KOPT-K1 (cell line): ENCODE measurements around the gene ZNF746.

ENCODE experiments used
- H3K27ac ChIP-seq: fragments of 200-600 bp; sonication (generic); 2 replicates; pipeline ENCODE4 v1.5.1; 2016; ENCODE audit warnings: antibody characterized with exemption, mild to moderate bottlenecking, low read depth, low read length; ENCODE audit not compliant: poor library complexity, severe bottlenecking
- H3K36me3 ChIP-seq: fragments of 200-600 bp; sonication (generic); 2 replicates; pipeline ENCODE4 v1.5.1; 2017; ENCODE audit warnings: antibody characterized with exemption, mild to moderate bottlenecking, low read length, moderate library complexity; ENCODE audit not compliant: insufficient read depth
- H3K9me3 ChIP-seq: fragments of 200-600 bp; sonication (generic); 2 replicates; pipeline ENCODE4 v1.5.1; 2017; ENCODE audit warnings: antibody characterized with exemption, low read length, mild to moderate bottlenecking; ENCODE audit not compliant: insufficient read depth, poor library complexity, severe bottlenecking

Gene ZNF746

DNA sequence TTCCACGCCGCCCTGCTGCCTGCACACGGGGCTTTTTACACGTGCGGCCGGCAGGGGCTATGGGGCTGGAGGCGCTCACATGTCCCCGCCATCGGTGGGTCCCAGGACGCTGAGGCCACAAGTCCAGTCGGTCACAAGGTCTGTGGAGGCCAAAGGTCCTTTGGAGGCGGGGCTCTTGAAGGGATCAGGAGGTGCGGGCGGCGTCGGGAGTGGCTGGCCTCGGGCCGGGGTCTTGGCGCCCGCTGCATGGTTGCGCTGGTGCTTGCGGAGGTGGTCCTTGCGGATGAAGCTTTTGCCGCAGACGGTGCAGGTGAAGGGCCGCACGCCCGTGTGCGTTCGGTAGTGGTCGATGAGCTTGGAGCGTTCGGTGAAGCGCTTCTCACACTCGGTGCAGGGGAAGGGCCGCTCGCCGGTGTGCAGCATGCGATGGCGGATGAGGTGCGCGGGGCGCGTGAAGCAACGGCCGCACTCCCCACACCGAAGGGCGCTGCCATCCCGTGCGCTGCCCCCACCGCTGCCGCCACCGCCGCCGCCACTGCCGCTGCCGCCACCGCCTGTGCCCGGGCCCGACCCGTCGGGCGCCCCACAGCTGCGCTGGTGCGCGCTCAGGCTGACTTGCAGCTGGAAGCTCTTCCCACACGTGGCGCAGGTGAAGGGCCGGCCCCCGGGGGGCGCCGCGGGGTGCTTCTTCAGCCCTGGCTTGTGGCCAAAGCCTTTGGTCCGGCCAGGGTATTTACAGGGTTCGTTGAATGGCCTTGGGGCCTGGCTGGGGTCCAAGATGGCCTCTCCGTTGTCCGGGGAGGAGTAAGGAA lies 23.1 kb downstream of the ZNF746 start:
- H3K9me3 ChIP-seq, result peaks cover 13% of the 10 kb centered on the region
- H3K36me3 ChIP-seq, result peaks cover 85% of the 10 kb centered on the region
- H3K27ac ChIP-seq, result no peak overlapping the region

DNA sequence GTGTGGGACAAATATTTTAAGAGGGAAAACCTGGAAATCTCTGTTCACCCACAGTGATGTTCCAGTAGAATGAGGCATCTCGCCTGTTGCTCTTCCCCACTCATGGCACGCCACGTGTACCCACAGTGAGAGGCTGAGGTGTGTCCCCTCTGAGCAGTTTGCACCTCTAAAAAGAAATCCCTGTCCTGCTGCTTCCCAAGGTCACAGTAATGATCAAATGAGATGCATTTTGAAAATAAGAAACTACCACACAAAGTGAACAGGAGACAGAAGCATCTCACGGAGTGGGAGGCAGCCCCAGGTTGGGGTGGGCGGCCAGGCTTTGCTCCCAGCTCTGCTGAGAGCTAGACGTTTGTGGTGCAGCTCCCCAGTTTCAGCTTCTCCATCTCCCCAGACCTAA lies 24.4 kb downstream of the ZNF746 start:
- Histone ChIP-seq H3K9me3 (peaks cover under 1% of the 10 kb centered on the region), H3K36me3 (peaks cover 73% of the 10 kb centered on the region), H3K27ac (no peak overlapping the region)

GRCh38 chr7:149471289-149471953 lies 26.2 kb downstream of the ZNF746 start:
- no peak overlapping the region for H3K27ac ChIP-seq
- H3K9me3 ChIP-seq, result peaks cover 11% of the 10 kb centered on the region
- H3K36me3 ChIP-seq, result peaks cover 54% of the 10 kb centered on the region

DNA sequence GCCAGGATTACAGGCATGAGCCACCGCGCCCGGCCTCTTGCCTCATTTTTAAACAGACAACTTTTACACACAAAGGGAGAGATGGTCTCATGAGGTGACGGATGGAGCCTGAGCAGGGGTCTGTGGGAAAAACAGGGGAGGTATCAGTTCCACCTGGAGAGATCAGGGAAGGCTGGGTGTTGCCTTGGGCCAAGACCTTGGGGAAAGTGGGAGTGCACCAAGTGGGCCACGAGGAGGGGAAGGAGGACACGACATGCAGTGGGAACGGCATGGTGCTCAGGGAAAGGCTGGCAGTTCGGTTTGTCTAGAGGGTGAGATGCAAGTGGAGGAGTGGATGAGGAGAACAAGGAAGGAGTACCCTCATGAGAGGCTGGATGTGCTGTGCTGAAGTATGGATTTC lies 27.8 kb downstream of the ZNF746 start:
- Histone ChIP-seq H3K36me3 (peaks cover 38% of the 10 kb centered on the region), H3K9me3 (peaks cover 18% of the 10 kb centered on the region), H3K27ac (no peak overlapping the region)

GRCh38 chr7:149468208-149468607 lies 29.4 kb downstream of the ZNF746 start:
- H3K27ac ChIP-seq, result no peak overlapping the region
- H3K36me3 ChIP-seq, result peaks cover 22% of the 10 kb centered on the region
- H3K9me3 ChIP-seq, result peaks cover 18% of the 10 kb centered on the region

DNA sequence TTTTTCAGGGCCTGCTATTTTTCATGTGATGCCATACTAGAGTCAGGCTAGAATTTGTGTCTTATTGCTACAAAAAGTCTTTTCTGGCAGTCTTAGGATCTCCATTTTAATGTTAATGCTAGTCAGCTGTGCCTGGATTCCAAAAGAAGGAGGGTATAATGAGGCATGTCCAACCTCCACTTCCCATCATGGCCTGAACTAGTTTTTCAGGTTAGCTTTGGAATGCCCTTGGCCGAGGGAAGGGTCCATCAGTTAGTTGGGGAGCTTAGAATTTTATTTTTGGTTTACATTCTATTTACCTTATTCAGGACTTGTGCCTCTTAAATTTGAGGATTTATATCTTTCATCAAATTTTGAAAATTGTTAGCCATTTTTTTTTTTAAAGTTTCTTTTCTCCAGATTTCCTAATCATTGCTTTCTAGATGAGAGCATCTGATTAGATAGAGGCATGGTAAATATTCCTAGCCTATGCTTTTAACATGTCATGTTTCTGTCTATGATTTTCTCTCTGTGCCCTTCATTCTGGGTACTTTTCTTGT lies 30.2 kb downstream of the ZNF746 start:
- Histone ChIP-seq H3K9me3 (peaks cover 18% of the 10 kb centered on the region), H3K27ac (no peak overlapping the region), H3K36me3 (peaks cover 14% of the 10 kb centered on the region; the same call in 1 of the 2 replicates)

DNA sequence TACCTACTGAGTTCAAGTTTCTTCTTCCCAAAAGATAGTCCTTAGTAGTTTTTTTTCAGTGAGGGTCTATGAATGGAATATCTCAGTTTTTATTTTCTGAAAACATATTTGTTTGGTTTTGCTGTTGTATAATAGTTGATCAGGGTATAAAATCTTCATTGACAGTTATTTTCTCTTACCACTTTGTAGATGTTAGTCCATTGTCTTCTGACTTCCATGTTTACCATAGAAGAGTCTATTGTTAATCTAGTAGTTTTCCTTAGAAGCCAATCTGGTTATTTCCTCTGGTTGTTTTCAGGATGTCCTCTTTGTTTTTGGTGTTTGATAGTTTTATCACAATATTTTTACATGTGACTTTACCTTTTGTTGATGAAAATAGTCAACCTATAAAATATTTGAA lies 31.2 kb downstream of the ZNF746 start:
- Histone ChIP-seq H3K27ac (no peak overlapping the region), H3K9me3 (peaks cover 18% of the 10 kb centered on the region), H3K36me3 (peaks cover 4% of the 10 kb centered on the region; the same call in 1 of the 2 replicates)

DNA sequence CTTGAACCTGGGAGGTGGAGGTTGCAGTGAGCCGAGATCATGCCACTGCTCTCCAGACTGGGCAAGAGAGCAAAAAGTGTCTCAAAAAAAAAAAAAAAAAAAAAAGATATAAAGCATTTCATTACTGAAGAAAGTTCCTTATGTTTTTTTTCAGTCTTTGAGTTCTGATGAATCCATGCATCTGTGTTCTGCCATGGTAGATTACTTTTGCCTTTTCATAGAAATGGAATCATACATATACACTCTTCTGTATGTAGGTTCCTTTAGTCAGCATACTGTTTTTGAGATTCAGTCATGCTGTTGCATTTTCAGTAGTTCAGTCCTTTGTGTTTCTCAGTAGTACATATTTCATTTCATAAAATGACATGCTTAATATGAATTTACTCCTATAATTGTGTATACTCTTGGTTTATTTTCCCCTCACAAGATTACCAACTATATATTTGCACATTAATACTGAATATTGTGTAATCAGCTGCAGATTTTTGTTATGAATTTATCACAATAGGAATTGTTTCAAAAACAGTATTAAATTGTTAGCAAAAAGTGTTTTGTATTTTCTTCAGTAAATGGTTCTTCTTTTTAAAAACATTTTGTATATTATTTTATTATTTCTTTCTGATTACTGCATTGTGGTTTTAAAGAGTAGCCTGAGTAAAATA lies 34.0 kb downstream of the ZNF746 start:
- Histone ChIP-seq H3K36me3 (no peaks in the 10 kb centered on the region), H3K9me3 (peaks cover 18% of the 10 kb centered on the region), H3K27ac (no peak overlapping the region)

- no peaks in the 10 kb centered on the region for H3K36me3 ChIP-seq
- peaks cover 14% of the 10 kb centered on the region for H3K9me3 ChIP-seq
- H3K27ac ChIP-seq, result no peak overlapping the region
These were observed 35.5 kb downstream of the ZNF746 start for GRCh38 chr7:149462101-149462520.

GRCh38 chr7:149460493-149461277 lies 36.9 kb downstream of the ZNF746 start, which contains the start of gene ZNF777:
Gene ZNF777, minus strand, starts transcription at chr7:149461062. Its CDS starts 5,040 bp downstream, at chr7:149456022.
- H3K27ac ChIP-seq, result peak within 1 kb of the TSS; percentile 39

DNA sequence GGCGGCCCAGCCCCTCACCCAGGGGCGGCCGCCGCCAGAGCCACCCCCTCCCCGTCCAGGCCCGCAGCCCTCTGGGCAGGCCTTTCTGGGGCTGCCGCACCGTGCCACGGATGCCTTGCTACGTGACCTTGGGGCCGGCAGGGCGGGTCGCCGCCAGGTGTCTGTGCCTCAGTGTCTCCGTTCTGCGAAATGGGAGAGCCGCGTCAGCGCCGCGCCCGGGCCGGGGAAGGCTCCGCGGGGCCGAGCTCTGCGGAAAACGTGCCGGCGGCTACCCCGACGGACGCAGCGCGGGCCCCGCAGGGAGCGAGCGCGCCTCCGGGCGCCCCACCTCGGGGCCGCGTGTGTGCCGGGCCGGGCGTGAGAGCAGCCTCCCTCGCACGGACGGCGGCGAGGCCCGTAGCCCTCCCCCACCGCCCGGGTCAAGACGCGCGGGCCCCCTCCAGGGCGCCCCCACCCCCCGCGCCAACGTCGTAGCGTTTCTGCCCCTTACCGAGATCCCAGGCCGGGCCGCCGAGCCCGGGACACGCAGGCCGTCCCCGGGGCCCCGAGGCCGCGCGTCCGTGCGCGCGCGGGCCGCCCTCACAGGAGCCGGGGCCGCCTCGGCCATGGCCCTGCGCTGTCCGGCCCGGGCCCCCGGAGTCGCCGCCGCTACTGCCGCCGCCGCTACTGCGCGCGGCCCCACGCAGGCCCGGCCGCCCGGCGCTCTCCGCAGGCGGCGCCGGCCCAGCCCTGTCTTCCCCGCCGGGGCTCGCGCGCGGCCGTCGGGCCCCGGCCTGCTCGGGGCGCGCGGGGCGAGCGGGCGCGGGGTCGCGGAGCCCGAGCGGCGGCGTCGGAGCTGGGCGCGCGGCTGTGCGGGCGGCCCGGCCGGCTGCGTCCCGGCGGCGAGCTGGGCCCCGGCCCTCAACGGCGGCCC lies 37.8 kb downstream of the ZNF746 start:
- Histone ChIP-seq H3K9me3 (no peaks in the 10 kb centered on the region), H3K27ac (no peak overlapping the region), H3K36me3 (peaks cover 23% of the 10 kb centered on the region; the same call in 1 of the 2 replicates)

More at GRCh38 chr7:149460493-149461277, 36.9 kb downstream of the ZNF746 start, which contains the start of gene ZNF777:
- Histone ChIP-seq H3K9me3 (no peaks in the 10 kb centered on the region), H3K36me3 (peaks cover 14% of the 10 kb centered on the region; the same call in 1 of the 2 replicates)

- Histone ChIP-seq H3K9me3 (no peaks in the 10 kb centered on the region), H3K27ac (no peak overlapping the region), H3K36me3 (peaks cover 29% of the 10 kb centered on the region)
These were observed 38.4 kb downstream of the ZNF746 start for GRCh38 chr7:149459201-149459539.

- no peaks in the 10 kb centered on the region for H3K9me3 ChIP-seq
- H3K36me3 ChIP-seq, result peaks cover 38% of the 10 kb centered on the region
- H3K27ac ChIP-seq, result no peak overlapping the region
These were observed 39.4 kb downstream of the ZNF746 start for GRCh38 chr7:149458235-149458634.
